Fibroblast of lung (primary cell): ENCODE data around the gene MBNL2. TPM values are rescaled to one million over a fixed set of nuclear protein-coding genes. Genes with fewer than 3 reads are reported as not detected.
A peak's percentile ranks its signal among the peaks of the same experiment; 100 is the strongest.

Experiments used
- DNase-seq, 2 donors: peaks; one replicate each; pipeline versions ENCODE4 v3.0.0 to v3.0.0-alpha.2; 2010; ENCODE audit warnings: low read depth in 2 of 2
- H2AFZ ChIP-seq: 2 replicates; pipeline ENCODE4 v1.5.1; 2012; ENCODE audit warnings: low read length, control low read depth, inconsistent platforms
- H3K27ac ChIP-seq: 2 replicates; pipeline ENCODE4 v1.5.1; 2011; ENCODE audit warnings: low read length, control low read depth; ENCODE audit not compliant: insufficient read depth
- H3K27me3 ChIP-seq: 2 replicates; pipeline ENCODE4 v1.5.1; 2011; ENCODE audit warnings: mild to moderate bottlenecking, low read length; ENCODE audit not compliant: control insufficient read depth, insufficient read depth
- H3K36me3 ChIP-seq: 2 replicates; pipeline ENCODE4 v1.5.1; 2011; ENCODE audit warnings: low read length; ENCODE audit not compliant: control insufficient read depth, insufficient read depth
- H3K4me1 ChIP-seq: 2 replicates; pipeline ENCODE4 v1.5.1; 2011; ENCODE audit warnings: low read length; ENCODE audit not compliant: control insufficient read depth, insufficient read depth; ENCODE audit errors: extremely low read depth
- H3K4me2 ChIP-seq: 2 replicates; pipeline ENCODE4 v1.5.1; 2011; ENCODE audit warnings: low read length, control low read depth; ENCODE audit not compliant: insufficient read depth; ENCODE audit errors: extremely low read depth
- H3K4me3 ChIP-seq, 4 experiments: fragments of 200-600 bp in 1 of 4; sonication (generic) in 1 of 4; replicated peaks in 1 of 4; 2 replicates each; pipeline ENCODE4 v1.5.1; 2011 to 2016; ENCODE audit warnings: low read length in 4 of 4, low read depth in 3 of 4, mild to moderate bottlenecking in 3 of 4, control low read depth in 2 of 4, inconsistent platforms in 1 of 4, mixed read lengths in 1 of 4; ENCODE audit not compliant: insufficient read depth in 1 of 4; ENCODE audit errors: control extremely low read depth in 1 of 4
- H3K79me2 ChIP-seq: 2 replicates; pipeline ENCODE4 v1.5.1; 2012; ENCODE audit warnings: mild to moderate bottlenecking, low read length, inconsistent platforms; ENCODE audit not compliant: control insufficient read depth, insufficient read depth
- H3K9ac ChIP-seq: 2 replicates; pipeline ENCODE4 v1.5.1; 2011; ENCODE audit warnings: mild to moderate bottlenecking, low read length, control low read depth; ENCODE audit not compliant: insufficient read depth
- H3K9me3 ChIP-seq: 2 replicates; pipeline ENCODE4 v1.5.1; 2012; ENCODE audit warnings: low read depth, low read length; ENCODE audit not compliant: control insufficient read depth, insufficient read depth
- H4K20me1 ChIP-seq: 2 replicates; pipeline ENCODE4 v1.5.1; 2011; ENCODE audit warnings: low read length; ENCODE audit not compliant: control insufficient read depth, insufficient read depth; ENCODE audit errors: extremely low read depth
- CTCF ChIP-seq, 2 donors: IDR thresholded peaks in 1 of 2; conservative IDR thresholded peaks in 1 of 2; 1 replicate in 1 of 2; 2 replicates in 1 of 2; pipeline ENCODE4 v1.5.1; 2011 to 2012; ENCODE audit warnings: low read length in 2 of 2, control low read depth in 1 of 2, inconsistent platforms in 1 of 2, low read depth in 1 of 2, mild to moderate bottlenecking in 1 of 2
- EZH2 ChIP-seq: IDR thresholded peaks from 2 replicates; pipeline ENCODE4 v1.5.1; 2012; ENCODE audit warnings: low read length, control low read depth, mild to moderate bottlenecking; ENCODE audit errors: missing control alignments
- polyA plus RNA-seq, 2 donors: library from polyadenylated mRNA; depleted of rRNA in 1 of 2; stranded (reverse) in 1 of 2; unstranded in 1 of 2; fragments of >200 nt; gene quantifications; 2 replicates each; pipeline ENCODE4 v1.2.1, GENCODE V29; 2011 to 2012; ENCODE audit warnings: missing spikeins in 1 of 2
- total RNA-seq: library from RNA; depleted of rRNA; stranded (reverse); fragments of >200 nt; gene quantifications from 2 replicates; pipeline ENCODE4 v1.2.1, GENCODE V29; 2014

The MBNL2 gene
- total and polyA plus RNA-seq, 2 donors (not counting 1 experiment from before 2014, with no cell fraction given), result 48.9 to 61.1 TPM

- H3K4me3 ChIP-seq, result no peak overlapping the region
- H4K20me1 ChIP-seq, result no peaks in the 10 kb centered on the region
- no peaks in the 10 kb centered on the region for H3K79me2 ChIP-seq
- no peak overlapping the region for H2AFZ ChIP-seq
- no peak for DNase-seq
- peaks cover 4% of the 10 kb centered on the region for H3K4me1 ChIP-seq
- H3K27ac ChIP-seq, result no peak overlapping the region
- no peaks in the 10 kb centered on the region for H3K36me3 ChIP-seq
- no peak for TF ChIP-seq CTCF (conservative IDR thresholded peaks at IDR 0.05 in 1 of 2, IDR thresholded peaks at IDR 0.05 in 1 of 2; ENCODE audit: low read depth in 1 of 2, low read length in 2 of 2)
- TF ChIP-seq EZH2, result no peak
- no peak overlapping the region for H3K4me2 ChIP-seq
- no peaks in the 10 kb centered on the region for H3K27me3 ChIP-seq
- H3K9ac ChIP-seq, result no peak overlapping the region
- no peaks in the 10 kb centered on the region for H3K9me3 ChIP-seq
Observed at GRCh38 chr13:97193577-97193976, 28.6 kb upstream of the MBNL2 start.

GRCh38 chr13:97194479-97194878, 27.7 kb upstream of the MBNL2 start:
- Histone ChIP-seq H2AFZ (peak overlapping the region; percentile 14), H3K4me2 (no peak overlapping the region), H3K4me1 (peaks cover 4% of the 10 kb centered on the region), H3K27ac (no peak overlapping the region), H4K20me1 (no peaks in the 10 kb centered on the region), H3K9me3 (no peaks in the 10 kb centered on the region), H3K79me2 (no peaks in the 10 kb centered on the region), H3K27me3 (no peaks in the 10 kb centered on the region), H3K9ac (no peak overlapping the region), H3K36me3 (no peaks in the 10 kb centered on the region), H3K4me3 (no peak overlapping the region)
- no peak for TF ChIP-seq CTCF (conservative IDR thresholded peaks at IDR 0.05 in 1 of 2, IDR thresholded peaks at IDR 0.05 in 1 of 2; ENCODE audit: low read depth in 1 of 2, low read length in 2 of 2)
- TF ChIP-seq EZH2, result no peak
- peak; percentile 18 to 87 for DNase-seq

- H3K9ac ChIP-seq, result no peak overlapping the region
- H3K4me3 ChIP-seq, result no peak overlapping the region
- H3K27ac ChIP-seq, result no peak overlapping the region
- H3K4me2 ChIP-seq, result no peak overlapping the region
- H3K79me2 ChIP-seq, result no peaks in the 10 kb centered on the region
- no peak for DNase-seq
- peaks cover 4% of the 10 kb centered on the region for H3K4me1 ChIP-seq
- H2AFZ ChIP-seq, result no peak overlapping the region
- H3K27me3 ChIP-seq, result no peaks in the 10 kb centered on the region
- no peaks in the 10 kb centered on the region for H4K20me1 ChIP-seq
- no peak for TF ChIP-seq EZH2
- TF ChIP-seq CTCF (conservative IDR thresholded peaks at IDR 0.05 in 1 of 2, IDR thresholded peaks at IDR 0.05 in 1 of 2; ENCODE audit: low read depth in 1 of 2, low read length in 2 of 2), result no peak
- H3K9me3 ChIP-seq, result no peaks in the 10 kb centered on the region
- no peaks in the 10 kb centered on the region for H3K36me3 ChIP-seq
Observed at GRCh38 chr13:97196340-97196739, 25.8 kb upstream of the MBNL2 start.
